Epithelial cell of proximal tubule (primary cell): ENCODE results near the gene SH3BGRL3. TPM values are rescaled to one million over a fixed set of nuclear protein-coding genes. Genes with fewer than 3 reads are reported as not detected.
A peak's percentile ranks its signal among the peaks of the same experiment; 100 is the strongest.
"Not testable (repeated sequence)": the region's sequence is repeated elsewhere in the genome, so short reads cannot be mapped to it uniquely, and the experiment has no call there.

ENCODE experiments used
- DNase-seq: peaks from one replicate; pipeline ENCODE4 v3.0.0-alpha.2; 2011; ENCODE audit warnings: low read depth
- H3K4me3 ChIP-seq: 2 replicates; pipeline ENCODE4 v1.5.1; 2011; ENCODE audit warnings: low read depth, mild to moderate bottlenecking, low read length
- total RNA-seq: library from RNA; depleted of rRNA; stranded (reverse); fragments of >200 nt; gene quantifications from 2 replicates; pipeline ENCODE4 v1.2.3, GENCODE V29; 2015
- TF ChIP-seq, protein P1 (sequence below): conservative IDR thresholded peaks from 2 replicates; pipeline ENCODE4 v1.5.1; 2012; ENCODE audit warnings: low read depth, mild to moderate bottlenecking, low read length

Gene SH3BGRL3
- 119 and 184 TPM in 2 replicates for total RNA-seq

DNA sequence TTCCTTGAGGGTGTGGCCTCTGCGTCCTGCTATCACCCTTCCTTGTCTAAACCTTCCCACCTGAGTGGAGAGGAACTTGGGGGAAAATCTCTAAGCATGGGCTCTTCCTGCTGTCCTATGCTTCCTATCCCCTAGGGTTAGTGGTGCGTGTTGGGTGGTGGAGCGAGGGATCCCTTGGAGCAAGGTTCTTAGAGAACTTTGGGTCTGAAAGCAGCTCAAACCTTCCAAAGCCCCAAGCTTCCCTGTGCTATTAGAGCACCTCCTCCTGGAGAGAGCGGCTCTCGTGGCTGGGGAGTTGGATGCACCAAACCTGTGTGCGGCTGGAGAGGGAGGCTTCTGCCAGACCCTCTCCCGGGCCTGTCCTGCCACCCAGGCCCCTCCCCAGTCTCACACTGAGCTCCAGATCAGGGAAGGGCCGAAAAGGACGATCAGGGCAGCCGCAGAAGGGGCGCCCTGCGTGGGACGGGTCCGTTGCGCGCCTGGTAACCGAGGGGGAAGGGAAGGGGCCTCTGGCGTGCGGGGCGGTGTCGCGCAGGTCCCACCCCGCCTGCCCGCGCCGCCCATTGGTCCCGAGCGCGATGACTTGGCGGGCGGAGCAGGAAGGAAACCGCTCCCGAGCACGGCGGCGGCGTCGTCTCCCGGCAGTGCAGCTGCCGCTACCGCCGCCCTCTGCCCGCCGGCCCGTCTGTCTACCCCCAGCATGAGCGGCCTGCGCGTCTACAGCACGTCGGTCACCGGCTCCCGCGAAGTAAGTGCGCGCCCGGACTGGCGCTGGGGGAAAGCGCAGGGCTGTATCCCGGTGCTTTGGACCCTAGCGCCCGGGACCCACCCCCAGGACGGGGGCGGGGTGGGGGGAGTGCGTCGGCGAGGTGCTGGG lies at the start of gene SH3BGRL3:
Gene SH3BGRL3, plus strand, starts transcription at position 631 of the 877 bp plus-strand sequence. Its CDS starts 70 bp downstream, at position 701.
- TF ChIP-seq, protein P1, sequence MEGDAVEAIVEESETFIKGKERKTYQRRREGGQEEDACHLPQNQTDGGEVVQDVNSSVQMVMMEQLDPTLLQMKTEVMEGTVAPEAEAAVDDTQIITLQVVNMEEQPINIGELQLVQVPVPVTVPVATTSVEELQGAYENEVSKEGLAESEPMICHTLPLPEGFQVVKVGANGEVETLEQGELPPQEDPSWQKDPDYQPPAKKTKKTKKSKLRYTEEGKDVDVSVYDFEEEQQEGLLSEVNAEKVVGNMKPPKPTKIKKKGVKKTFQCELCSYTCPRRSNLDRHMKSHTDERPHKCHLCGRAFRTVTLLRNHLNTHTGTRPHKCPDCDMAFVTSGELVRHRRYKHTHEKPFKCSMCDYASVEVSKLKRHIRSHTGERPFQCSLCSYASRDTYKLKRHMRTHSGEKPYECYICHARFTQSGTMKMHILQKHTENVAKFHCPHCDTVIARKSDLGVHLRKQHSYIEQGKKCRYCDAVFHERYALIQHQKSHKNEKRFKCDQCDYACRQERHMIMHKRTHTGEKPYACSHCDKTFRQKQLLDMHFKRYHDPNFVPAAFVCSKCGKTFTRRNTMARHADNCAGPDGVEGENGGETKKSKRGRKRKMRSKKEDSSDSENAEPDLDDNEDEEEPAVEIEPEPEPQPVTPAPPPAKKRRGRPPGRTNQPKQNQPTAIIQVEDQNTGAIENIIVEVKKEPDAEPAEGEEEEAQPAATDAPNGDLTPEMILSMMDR, result peak; percentile 65
- peak within 1 kb of the TSS; percentile 95 for H3K4me3 ChIP-seq
- DNase-seq, result no peak

DNA sequence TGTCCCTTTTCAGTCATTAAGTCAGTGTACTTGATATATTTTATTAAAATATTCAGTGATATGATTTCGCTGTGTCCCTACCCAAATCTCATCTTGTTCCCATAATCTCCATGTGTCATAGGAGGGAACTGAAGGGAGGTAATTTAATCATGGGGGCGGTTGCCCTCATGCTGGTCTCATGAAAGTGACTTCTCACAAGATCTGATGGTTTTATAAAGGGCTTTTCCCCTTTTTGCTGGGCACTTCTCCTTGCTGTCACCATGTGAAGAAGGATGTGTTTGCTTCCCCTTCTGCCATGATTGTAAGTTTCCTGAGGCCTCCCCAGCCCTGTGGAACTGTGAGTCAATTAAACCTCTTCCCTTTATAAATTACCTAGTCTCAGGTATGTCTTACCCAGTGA lies 49.2 kb upstream of the SH3BGRL3 start:
- not testable (repeated sequence) for H3K4me3 ChIP-seq, DNase-seq

DNA sequence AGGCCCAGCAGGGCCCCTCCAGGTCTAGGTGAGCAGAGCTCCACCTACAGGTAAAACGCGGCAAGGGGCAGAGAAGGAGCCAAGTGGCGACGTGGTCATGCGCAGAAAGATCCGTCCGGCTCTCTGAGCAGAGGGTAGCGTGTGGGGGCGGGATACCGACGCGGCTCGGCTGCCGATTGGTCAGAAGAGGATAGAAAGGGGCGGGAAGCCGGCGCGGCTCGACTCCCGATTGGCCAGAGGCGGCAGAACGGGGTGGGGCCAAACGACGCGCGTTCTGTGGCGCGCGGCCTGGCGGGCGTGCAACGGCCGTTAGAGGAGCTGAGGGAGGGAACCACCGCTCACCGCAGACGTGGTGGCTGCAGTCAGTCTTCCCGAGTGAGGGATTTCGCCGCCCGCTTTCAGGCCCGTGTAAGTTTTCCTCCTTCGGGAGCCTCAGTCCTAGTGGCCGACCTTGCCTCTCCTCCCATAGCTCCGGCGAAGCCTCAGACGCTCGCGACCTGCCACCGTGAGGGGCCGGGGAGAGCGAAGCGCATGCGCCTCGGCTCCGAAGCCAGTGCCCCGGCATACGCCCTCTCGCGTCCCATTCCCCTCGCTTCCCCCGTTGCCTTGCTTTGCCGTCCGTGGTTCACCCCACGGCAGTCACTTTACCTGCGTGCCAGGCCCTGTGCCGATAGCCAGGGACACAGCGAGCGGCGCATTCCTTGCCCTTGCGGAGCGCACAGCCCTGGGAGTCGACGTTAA lies 45.8 kb upstream of the SH3BGRL3 start, which contains the start of gene CEP85:
Gene CEP85, plus strand, starts transcription at position 298 of the 741 bp plus-strand sequence. CDS start 5,584 bp downstream, outside the sequence.
- peak within 1 kb of the TSS; percentile 76 for H3K4me3 ChIP-seq
- peak; percentile 76 for DNase-seq
- TF ChIP-seq, protein P1, result peak; percentile 93

DNA sequence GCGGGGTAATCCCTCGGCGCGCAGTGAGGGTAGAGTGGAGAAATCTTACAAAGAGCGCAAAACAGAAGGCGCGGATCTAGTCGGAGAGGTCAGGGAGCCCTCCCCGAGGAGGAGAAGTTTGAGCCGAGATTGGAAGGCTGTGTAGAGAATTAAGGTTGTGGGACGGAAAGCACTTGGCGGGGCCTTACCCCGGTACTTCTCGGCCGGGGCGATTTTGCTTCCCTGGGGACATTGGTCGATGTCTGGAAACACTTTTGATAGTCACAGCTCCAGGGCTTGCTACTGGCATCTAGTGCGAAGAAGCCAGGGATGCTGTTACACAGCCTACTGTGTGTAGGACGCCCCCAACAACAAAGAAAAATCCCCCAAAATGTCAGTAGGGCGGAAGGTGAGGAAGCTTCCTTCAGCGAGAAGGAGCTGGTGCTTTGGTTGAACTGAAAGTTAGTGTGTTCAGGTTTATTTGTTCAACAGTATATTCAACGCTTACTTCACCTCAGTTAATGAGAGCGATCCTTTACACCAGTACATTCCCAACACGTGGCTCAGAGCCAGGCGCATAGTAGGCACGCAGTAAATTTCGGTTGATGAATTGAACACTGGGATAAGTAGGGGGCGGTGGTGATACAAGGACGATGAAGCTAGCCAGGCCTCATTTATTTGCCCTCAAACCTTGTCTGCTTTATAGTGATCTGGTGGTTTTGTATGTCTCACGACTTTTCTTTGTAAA lies 45.1 kb upstream of the SH3BGRL3 start:
- peak overlapping the region; percentile 76 for H3K4me3 ChIP-seq
- no peak for DNase-seq
- TF ChIP-seq, protein P1, result peak; percentile 13

DNA sequence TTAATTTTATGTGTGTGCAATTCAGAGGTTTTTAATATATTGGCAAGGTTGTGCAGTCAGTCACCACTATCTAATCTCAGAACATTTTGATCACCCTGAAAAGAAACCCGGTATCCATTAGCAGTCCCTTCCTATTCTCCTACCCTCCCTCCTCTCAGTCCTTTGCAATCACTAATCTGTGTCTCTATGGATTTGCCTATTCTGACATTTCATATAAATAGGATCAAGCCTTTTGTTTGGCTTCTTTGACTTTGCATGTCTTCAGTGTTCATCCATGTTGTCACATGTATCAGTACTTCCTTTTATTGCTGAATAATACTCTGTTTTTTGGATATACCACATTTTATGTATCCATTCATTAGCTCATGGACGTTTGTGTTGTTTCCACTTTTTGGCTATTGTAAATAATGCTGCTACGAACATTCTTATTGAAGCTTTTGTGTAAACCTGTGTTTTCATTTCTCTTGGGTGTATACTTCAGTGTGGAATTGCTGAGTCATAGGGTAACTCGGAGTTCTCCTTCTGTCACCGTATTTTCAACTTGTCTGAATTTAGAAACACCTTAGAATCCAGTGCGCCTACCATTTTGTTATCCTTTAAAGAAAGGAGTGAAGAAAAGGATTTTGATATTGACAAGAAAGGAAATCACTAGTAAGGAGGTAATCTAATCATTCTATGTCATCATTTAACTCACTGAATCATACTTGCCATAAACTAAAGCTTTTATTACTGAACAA lies 42.5 kb upstream of the SH3BGRL3 start:
- H3K4me3 ChIP-seq, result no peak overlapping the region
- no peak for DNase-seq

DNA sequence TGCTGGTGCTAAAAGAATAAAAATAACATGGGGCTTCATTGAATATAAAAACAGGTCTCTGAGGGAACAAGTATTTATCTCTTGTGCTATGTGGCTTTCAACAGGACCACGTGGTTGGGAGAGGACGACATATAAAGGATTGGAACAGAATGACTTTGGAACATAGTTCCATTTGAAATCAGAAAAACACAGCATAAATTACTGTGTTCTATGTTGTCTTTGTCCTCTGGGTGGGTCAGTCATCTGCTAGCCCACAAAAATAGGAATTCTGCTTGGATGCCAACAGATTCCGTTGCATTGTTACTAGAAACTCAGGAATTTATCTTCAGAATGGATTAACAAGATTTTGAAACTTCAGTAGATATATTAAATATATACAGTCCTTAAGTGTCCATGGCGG lies 40.0 kb upstream of the SH3BGRL3 start:
- TF ChIP-seq, protein P1, result no peak
- H3K4me3 ChIP-seq, result no peak overlapping the region
- no peak for DNase-seq

More for the DNA sequence above, 42.5 kb upstream of the SH3BGRL3 start:
- TF ChIP-seq, protein P1, result no peak
